Measurements from ENCODE around the gene ZNF438.

DNA sequence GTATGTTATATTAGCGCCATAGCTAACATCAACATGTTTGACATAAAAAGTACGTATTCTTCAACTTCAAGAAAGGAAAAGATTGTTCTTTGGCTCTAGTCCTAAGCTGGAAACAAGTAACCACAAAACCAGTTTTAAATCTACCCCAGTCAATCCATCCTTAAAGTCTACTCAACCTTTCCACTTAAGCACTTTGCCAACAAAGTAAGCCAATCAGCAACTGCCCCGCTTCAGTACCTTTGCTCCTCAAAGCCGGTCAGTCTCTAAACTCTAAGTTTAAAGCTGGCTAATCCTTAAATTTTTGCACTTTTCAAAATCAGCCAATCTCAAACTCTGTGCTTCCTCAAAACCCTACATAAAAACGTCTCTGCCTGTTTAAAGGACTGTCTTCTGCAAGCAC is 8.1 kb downstream of the ZNF438 start:
- no peak for TF ChIP-seq POLR2AphosphoS5 (IDR thresholded peaks at IDR 0.05; ENCODE audit: low read depth)
- TF ChIP-seq, protein P1, sequence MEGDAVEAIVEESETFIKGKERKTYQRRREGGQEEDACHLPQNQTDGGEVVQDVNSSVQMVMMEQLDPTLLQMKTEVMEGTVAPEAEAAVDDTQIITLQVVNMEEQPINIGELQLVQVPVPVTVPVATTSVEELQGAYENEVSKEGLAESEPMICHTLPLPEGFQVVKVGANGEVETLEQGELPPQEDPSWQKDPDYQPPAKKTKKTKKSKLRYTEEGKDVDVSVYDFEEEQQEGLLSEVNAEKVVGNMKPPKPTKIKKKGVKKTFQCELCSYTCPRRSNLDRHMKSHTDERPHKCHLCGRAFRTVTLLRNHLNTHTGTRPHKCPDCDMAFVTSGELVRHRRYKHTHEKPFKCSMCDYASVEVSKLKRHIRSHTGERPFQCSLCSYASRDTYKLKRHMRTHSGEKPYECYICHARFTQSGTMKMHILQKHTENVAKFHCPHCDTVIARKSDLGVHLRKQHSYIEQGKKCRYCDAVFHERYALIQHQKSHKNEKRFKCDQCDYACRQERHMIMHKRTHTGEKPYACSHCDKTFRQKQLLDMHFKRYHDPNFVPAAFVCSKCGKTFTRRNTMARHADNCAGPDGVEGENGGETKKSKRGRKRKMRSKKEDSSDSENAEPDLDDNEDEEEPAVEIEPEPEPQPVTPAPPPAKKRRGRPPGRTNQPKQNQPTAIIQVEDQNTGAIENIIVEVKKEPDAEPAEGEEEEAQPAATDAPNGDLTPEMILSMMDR (IDR thresholded peaks at IDR 0.05; ENCODE audit: insufficient read depth, low read length) = no peak
